ENCODE measurements around the gene OPHN1.

The OPHN1 gene, protein sequence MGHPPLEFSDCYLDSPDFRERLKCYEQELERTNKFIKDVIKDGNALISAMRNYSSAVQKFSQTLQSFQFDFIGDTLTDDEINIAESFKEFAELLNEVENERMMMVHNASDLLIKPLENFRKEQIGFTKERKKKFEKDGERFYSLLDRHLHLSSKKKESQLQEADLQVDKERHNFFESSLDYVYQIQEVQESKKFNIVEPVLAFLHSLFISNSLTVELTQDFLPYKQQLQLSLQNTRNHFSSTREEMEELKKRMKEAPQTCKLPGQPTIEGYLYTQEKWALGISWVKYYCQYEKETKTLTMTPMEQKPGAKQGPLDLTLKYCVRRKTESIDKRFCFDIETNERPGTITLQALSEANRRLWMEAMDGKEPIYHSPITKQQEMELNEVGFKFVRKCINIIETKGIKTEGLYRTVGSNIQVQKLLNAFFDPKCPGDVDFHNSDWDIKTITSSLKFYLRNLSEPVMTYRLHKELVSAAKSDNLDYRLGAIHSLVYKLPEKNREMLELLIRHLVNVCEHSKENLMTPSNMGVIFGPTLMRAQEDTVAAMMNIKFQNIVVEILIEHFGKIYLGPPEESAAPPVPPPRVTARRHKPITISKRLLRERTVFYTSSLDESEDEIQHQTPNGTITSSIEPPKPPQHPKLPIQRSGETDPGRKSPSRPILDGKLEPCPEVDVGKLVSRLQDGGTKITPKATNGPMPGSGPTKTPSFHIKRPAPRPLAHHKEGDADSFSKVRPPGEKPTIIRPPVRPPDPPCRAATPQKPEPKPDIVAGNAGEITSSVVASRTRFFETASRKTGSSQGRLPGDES

DNA sequence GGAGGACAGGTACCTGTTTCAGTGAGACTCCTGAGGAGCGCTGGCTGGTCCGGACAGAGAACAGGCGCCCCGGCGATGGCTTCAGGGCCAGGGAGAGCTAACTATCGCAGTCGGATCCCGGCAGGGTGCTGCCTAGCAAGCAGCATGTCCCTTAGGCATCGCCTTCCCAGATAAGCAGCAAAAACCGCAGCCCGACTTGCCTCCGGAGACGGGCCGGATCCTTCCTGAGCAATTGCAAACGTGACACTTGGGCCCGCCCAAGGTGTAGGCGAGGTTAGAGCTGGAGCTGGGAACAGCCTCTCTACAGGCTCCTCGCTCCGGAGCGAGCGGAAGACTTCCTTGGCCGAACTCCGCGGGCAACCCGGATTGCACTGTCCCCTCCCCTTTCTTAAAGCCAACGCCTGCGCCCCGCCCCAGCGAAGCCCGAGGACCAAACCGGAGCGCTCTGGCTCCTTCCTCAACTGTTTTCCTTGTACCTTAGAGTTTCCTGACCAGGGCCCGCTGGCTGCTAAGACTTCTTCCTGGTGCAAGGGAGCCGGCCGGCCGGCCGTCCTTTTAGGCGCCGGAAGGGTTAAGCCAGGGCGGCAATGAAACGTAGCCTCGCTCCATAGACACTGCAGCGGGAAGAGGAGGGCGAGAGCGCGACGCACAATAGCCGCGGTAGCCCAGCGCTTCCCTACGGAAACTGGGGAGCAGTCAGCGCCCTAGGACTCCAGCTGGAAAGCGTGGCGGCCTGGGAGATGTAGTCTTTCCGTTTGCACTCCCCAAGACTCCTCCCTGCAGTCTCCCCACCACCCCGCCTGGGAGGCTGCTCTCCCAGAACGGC, at the start of gene OPHN1:
OPHN1 (minus strand) TSS at position 341 of the 826 bp plus-strand sequence. CDS start 475 bp downstream, outside the sequence.
- peak; percentile 21 for DNase-seq (ENCODE audit: low read depth, low spot score)

DNA sequence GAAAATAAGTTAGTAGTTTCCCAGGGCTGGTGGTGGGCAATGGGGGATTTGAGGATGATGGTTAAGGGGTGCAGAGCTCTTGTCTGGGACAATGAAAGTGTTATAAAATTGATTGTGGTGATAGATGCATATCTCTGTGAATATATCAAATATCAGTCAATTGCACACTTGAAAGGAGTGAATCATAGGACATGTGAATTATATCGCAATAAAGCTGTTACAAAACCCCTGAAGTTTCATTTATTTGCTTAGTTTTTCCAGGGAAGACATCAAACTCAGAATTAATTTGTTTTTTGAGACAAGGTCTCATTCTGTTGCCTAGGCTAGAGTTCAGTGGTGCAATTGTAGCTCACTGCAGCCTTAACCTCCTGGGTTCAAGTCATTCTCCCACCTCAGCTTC, 47.7 kb upstream of the OPHN1 start:
- DNase-seq (ENCODE audit: low read depth, low spot score), result no peak

DNA sequence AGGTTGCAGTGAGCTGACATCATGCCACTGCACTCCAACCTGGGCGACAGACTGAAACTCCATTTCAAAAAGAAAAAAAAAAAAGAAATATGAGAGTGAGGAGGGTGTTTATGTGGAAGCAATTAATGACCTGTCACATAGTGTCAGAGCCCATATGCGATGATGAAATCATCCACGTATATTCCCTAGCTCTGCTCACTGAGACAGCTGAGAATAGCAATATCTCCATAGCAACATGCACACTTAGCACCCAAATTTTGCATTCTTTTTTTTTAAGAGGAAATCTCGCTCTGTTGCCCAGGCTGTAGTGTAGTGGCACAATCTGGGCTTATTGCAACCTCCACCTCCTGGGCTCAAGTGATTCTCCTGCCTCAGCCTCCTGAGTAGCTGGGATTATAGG, 31.5 kb upstream of the OPHN1 start:
- DNase-seq (ENCODE audit: low read depth, low spot score), result no peak

DNA sequence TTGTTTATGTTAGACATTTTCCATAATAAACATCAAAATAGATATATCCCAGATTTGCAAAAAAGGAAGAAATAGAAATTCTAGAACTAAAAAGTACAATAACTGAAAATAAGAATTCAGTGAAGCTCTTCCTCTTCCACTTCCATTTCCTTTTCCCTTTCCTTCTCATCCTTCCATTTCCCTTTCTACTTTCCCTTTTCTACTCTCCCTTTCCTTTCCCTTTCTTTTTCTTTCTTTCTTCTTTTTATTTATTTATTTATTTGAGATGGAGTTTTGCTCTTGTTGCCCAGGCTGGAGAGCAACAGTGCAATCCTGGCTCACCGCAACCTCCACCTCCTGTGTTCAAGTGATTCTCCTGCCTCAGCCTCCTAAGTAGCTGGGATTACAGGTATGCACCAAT, 30.6 kb upstream of the OPHN1 start:
- no peak for DNase-seq (ENCODE audit: low read depth, low spot score)

DNA sequence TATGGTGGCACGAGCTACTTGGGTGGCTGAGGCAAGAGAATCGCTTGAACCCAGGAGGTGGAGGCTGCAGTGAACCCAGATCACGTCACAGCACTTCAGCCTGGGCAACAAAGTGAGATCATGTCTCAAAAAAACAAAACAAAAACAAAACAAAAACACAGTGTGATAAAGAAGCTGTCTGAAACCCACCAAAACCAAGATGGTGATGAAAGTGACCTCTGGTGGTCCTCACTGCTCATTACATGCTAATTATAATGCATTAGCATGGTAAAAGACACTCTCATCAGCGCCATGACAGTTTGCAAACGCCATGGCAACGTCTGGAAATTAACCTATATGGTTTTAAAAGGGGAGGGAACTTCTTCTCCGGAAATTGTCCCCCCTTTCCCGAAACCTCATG, 29.4 kb upstream of the OPHN1 start:
- DNase-seq (ENCODE audit: low read depth, low spot score), result no peak

DNA sequence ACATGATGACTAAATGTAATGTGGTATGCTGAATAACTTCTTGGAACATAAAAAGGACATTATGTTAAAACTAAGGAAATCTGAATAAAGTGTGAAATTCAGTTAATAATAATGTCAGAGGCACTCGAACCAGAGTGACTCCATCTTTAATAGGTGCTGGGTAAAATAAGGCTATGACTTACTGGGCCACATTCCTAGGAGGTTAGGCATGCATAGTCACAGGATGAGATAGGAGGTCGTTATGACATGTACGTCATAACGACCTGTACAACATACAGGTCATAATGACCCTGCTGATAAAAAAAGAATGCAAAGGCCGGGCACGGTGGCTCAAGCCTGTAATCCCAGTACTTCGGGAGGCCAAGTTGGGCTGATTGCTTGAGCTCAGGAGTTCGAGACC, 28.9 kb upstream of the OPHN1 start:
- DNase-seq (ENCODE audit: low read depth, low spot score), result no peak

DNA sequence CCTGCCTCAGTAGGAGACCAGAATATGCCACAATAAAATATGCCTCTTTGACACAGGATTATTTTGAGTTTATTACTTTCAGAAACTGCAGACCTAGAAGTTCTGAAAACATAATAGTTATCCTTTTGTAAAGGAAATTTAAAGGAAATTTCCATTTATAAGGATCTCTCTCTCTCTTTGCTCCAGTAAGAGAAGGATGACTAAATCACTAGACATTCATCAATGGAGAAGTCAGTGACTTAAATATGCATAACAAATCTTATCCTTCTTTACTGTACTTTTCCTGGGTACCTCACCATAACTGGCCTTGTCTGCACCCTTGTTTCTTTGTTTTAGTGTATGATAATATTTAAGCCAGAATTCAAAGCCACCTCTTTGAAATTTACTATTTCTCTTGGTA, 28.3 kb upstream of the OPHN1 start:
- DNase-seq (ENCODE audit: low read depth, low spot score), result no peak

DNA sequence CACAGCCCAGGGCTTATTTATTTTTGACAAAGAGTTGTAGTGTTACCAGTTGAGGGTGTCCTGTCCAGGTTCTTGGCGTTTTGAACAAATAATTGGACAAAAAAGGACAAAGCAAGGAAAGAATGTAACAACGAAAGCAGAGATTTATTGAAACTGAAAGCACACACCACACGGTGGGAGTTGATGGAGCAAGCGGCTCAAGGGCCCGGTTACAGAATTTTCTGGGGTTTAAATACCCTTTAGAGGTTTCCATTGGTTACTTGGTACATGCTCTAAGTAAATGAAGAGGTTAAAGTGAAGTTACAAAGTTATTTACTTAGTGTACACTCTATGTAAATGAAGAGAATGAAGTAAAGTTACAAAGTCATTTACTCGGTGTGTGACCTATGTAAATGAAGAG, 27.8 kb upstream of the OPHN1 start:
- no peak for DNase-seq (ENCODE audit: low read depth, low spot score)

DNA sequence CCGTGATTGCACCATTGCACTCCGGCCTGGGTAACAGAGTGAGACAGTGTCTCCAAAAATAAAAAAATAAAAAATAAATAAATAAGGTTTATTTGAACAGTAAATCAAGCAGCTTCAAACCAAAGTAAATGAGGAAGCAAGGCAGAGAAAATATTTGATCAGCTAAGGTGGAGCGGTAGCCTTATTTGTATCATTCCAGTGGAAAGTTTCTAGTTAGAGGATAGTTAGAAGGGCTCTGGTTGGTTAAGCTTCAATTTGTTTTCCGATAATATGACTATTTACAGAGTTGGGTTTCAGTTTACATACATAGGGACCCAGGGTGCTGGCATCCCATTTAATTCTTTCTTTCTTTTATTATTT, 21.8 kb upstream of the OPHN1 start:
- no peak for DNase-seq (ENCODE audit: low read depth, low spot score)

DNA sequence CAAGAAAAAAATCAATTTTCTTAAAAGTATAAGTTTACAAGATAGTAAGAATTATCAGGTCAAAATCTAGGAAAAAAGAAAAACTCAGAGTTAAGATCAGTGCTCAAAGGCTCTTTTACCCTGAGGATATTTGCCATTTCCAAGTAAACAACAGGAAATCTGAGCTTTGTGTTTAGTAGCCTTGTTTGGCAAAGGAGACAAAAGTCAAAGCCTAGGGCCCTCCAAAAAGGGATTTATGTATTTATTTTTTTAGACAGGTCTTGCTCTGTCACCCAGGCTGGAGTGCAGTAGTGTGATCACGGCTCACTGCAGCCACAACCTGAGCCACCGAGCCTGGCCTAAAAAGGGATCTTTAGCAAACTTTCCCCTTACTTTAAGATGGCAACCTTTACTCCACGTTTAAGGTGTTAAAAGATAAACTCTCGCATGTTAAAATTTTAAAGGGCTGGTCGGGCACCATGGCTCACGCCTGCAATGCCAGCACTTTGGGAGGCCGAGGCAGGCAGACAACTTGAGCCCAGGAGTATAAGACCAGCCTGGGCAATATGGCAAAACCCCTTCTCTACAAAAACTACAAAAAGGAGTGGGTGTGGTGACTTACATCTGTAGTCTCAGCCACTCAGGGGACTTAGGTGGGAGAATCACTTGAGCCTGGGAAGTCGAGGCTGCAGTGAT, 21.3 kb upstream of the OPHN1 start:
- no peak for DNase-seq (ENCODE audit: low read depth, low spot score)

DNA sequence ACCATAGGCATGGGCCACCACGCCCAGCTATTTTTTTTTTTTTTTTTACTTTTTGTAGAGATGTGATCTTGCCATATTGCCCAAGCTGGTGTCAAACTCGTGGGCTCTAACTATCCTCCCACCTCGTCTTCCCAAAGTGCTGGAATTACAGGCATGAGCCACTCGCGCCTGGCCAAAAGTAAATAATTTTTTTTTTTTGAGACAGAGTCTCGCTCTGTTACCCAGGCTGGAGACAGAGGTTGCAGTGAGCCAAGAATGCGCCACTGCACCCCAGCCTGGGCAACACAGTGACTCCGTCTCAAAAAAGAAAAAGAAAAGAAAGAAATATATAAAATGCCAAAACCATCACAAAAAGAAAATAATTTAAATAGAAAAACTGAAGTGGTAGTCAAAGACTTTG, 18.4 kb upstream of the OPHN1 start:
- DNase-seq (ENCODE audit: low read depth, low spot score), result no peak

DNA sequence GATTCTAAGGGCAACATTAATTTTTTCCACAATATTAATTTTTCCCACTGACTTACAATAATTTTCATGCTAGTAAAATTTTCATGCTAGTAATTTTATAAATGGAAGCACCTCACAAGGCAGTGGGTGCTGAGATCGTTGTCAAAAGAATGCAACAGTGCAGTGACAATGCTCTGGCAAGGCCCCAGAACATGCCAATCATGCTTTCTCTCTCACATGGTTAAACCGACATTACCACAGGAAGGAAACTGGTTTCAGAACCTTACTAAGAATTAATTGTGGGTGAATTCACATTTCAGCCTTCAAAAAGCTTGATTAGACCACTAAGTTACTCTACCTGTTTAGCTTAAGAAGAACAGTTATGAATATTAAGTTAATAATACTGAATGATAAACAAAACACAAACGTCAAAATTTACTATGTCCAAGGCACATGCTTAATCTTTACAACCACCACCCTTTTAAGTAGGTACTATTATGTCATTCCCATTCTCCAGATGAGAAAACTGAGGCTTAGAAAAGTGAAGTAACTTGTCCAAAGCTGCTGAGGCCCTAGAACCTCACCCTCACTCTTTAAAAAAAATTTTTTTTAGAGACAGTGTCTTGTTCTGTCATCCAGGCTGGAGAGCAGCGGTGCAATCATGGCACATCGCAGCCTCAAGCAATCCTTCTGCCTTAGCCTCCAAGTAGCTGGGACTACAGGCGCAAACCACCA, 10.0 kb upstream of the OPHN1 start:
- no peak for DNase-seq (ENCODE audit: low read depth, low spot score)

DNA sequence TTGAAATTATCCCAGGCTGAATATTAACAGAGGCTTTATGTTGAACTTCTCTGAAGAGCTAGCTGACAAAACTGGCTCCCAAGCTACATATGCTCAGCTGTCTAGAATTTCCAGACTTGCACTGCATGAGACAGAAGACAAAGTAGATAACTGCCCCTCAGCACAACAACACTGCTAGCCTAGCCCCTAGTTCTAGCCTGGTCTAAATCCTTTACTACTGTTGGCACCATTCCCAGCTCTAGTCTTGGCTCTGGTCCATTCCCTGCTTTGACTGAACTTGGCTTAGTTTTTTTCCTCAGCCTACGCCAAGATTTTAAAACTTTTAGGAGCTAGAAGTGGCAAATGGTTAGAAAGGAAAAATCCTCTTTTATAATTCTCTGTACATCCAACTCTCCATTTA, 7.6 kb upstream of the OPHN1 start:
- peak; percentile 17 for DNase-seq (ENCODE audit: low read depth, low spot score)

DNA sequence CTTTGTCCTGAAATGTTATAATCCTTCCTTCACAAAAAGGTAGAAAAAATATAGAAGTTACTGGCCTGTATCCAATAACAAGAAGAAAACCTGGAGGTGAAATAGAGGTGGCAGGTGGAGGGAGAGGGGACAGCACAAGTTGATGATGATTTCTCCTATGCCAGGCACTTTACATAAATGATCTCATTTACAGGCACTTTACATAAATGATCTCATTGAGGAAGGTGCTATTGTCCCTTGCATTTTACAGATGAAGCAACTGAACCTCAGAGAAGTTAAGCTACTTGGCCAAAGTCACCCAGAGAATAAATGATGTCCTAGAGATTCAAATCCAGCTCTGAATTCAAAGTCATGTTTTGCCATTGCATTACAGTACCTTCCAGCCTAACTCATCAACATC, 7.1 kb upstream of the OPHN1 start:
- no peak for DNase-seq (ENCODE audit: low read depth, low spot score)

DNA sequence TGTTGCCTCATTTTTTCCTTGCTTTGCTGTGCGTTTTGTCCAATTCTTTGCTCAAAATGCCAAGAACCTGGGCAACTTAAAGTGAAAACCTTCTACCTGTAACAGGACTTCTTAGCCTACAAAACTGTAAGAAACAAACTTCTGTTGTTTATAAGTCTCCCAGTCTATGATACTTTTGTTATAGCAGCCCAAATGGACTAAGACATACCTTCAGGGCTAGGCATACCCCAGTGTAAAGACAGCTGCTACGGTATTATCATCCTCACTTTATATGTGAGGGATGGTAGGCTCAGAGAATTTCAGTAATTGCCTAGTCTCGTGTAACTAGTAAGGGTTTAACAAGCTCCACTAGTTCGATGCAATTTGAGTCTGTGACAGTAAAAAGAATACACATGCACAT, 6.0 kb upstream of the OPHN1 start:
- no peak for DNase-seq (ENCODE audit: low read depth, low spot score)

DNA sequence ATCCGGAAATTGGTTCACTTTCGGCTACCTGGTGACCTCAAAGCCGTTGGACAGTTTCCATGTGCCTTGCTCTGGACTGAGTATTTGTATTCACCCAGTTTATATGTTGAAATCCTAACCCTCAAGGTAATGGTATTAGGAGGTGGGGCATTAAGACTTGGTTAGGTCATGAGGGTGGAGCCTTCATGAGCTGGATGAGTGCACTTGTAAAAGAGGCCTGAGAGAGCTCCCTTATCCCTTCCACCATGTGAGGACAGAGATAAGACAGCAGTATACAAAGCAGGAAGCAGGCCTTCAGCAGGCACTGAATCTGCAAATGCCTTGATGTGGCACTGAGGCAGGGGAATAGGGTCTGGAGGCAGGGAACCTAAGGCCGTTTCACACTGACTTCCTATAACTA, 5.3 kb upstream of the OPHN1 start:
- no peak for DNase-seq (ENCODE audit: low read depth, low spot score)

DNA sequence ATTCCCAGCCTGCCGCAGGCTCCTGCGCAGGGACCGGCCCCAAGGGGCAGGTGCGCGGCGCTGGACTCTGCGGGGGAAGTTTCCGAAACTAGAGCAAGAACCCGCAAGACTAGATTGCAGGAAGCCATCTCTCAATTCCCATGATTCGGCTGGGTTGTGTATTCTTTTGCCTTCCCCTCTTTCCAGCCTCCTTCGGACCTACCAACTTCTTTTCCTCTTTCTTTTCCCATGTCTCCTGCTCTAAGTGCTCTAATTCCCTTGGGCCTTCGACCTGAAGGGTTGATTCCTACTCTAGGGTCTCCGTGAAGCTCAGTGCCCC, 645 bp upstream of the OPHN1 start:
- no peak for DNase-seq (ENCODE audit: low read depth, low spot score)

DNA sequence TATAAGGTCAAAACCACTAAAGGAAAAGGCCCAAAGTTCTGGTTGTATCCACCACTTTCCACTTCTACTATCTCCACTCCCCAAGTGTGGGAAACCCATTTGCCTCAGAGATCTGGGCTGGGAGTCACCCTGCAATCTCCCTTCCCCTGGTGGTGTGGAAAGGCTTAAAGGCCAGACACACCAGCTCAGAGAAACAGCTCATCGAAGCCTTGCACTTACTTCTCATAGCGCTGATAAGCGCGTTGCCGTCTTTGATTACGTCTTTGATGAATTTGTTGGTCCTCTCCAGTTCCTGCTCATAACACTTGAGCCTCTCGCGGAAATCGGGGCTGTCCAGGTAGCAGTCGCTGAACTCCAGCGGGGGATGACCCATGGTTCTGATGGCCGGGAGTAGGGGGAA, 647 bp downstream of the OPHN1 start:
- no peak for DNase-seq (ENCODE audit: low read depth, low spot score)

DNA sequence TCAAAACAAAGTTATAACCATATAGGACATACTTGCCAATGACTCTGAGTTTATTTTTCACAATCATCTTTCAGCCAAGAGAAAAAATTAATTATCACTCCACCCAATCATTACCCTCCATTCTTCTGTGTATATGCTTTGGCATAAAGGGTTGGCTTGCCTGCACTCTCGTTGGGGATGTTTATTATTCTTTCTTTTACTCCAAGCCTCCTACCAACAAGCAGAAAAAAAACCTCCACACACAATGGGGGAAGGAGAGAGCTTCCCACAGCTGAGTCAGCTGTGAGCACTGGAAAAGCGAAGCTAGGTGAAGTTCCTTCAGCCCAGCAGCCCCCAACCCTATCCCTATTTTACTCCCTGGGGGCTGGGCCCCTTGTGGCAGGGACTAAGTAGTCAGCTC, 1.5 kb downstream of the OPHN1 start:
- no peak for DNase-seq (ENCODE audit: low read depth, low spot score)

DNA sequence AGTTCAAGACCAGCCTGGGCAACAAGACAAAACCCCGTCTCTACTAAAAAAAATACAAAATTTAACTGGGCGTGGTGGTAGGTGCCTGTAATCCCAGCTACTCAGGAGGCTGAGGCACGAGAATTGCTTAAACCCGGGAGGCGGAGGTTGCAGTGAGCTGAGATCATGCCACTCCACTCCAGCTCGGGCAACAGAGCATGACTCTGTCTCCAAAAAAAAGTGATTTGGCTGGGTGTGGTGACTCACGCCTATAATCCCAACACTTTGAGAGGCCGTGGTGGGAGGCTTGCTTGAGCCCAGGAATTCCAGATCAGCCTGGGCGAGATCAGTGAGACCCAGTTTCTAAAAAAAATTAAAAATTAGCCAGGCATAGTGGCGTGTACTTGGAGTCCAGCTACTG, 4.1 kb downstream of the OPHN1 start:
- DNase-seq (ENCODE audit: low read depth, low spot score), result no peak

DNA sequence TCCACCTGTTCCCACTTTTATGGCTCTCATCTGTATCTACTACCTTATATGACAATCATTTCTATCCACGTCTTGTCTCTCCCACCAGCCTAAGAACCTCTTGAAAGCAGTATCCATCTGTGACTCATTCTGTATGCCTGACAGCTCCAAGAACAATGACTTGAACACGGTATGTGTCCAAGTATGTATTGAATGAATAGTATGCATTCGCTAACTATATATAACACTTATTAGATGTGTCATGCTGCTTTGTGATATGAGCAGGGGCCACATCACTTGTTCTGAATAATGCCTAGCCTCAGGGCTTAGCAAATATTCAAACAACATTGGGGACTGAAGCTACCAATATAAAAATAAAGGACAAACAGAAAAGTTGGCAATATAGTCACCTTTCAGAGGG, 4.9 kb downstream of the OPHN1 start:
- DNase-seq (ENCODE audit: low read depth, low spot score), result no peak
